Fibroblast of lung (primary cell): ENCODE measurements around the gene TUBD1. TPM values are rescaled to one million over a fixed set of nuclear protein-coding genes. Genes with fewer than 3 reads are reported as not detected.
"Not testable (repeated sequence)": the region's sequence is repeated elsewhere in the genome, so short reads cannot be mapped to it uniquely, and the experiment has no call there.

Source experiments
- DNase-seq, 2 donors: peaks; one replicate each; pipeline versions ENCODE4 v3.0.0 to v3.0.0-alpha.2; 2010; ENCODE audit warnings: low read depth in 2 of 2
- H2AFZ ChIP-seq: 2 replicates; pipeline ENCODE4 v1.5.1; 2012; ENCODE audit warnings: low read length, control low read depth, inconsistent platforms
- H3K27ac ChIP-seq: 2 replicates; pipeline ENCODE4 v1.5.1; 2011; ENCODE audit warnings: low read length, control low read depth; ENCODE audit not compliant: insufficient read depth
- H3K27me3 ChIP-seq: 2 replicates; pipeline ENCODE4 v1.5.1; 2011; ENCODE audit warnings: mild to moderate bottlenecking, low read length; ENCODE audit not compliant: control insufficient read depth, insufficient read depth
- H3K36me3 ChIP-seq: 2 replicates; pipeline ENCODE4 v1.5.1; 2011; ENCODE audit warnings: low read length; ENCODE audit not compliant: control insufficient read depth, insufficient read depth
- H3K4me1 ChIP-seq: 2 replicates; pipeline ENCODE4 v1.5.1; 2011; ENCODE audit warnings: low read length; ENCODE audit not compliant: control insufficient read depth, insufficient read depth; ENCODE audit errors: extremely low read depth
- H3K4me2 ChIP-seq: 2 replicates; pipeline ENCODE4 v1.5.1; 2011; ENCODE audit warnings: low read length, control low read depth; ENCODE audit not compliant: insufficient read depth; ENCODE audit errors: extremely low read depth
- H3K4me3 ChIP-seq, 4 experiments: fragments of 200-600 bp in 1 of 4; sonication (generic) in 1 of 4; replicated peaks in 1 of 4; 2 replicates each; pipeline ENCODE4 v1.5.1; 2011 to 2016; ENCODE audit warnings: low read length in 4 of 4, low read depth in 3 of 4, mild to moderate bottlenecking in 3 of 4, control low read depth in 2 of 4, inconsistent platforms in 1 of 4, mixed read lengths in 1 of 4; ENCODE audit not compliant: insufficient read depth in 1 of 4; ENCODE audit errors: control extremely low read depth in 1 of 4
- H3K79me2 ChIP-seq: 2 replicates; pipeline ENCODE4 v1.5.1; 2012; ENCODE audit warnings: mild to moderate bottlenecking, low read length, inconsistent platforms; ENCODE audit not compliant: control insufficient read depth, insufficient read depth
- H3K9ac ChIP-seq: 2 replicates; pipeline ENCODE4 v1.5.1; 2011; ENCODE audit warnings: mild to moderate bottlenecking, low read length, control low read depth; ENCODE audit not compliant: insufficient read depth
- H3K9me3 ChIP-seq: 2 replicates; pipeline ENCODE4 v1.5.1; 2012; ENCODE audit warnings: low read depth, low read length; ENCODE audit not compliant: control insufficient read depth, insufficient read depth
- H4K20me1 ChIP-seq: 2 replicates; pipeline ENCODE4 v1.5.1; 2011; ENCODE audit warnings: low read length; ENCODE audit not compliant: control insufficient read depth, insufficient read depth; ENCODE audit errors: extremely low read depth
- CTCF ChIP-seq, 2 donors: IDR thresholded peaks in 1 of 2; conservative IDR thresholded peaks in 1 of 2; 1 replicate in 1 of 2; 2 replicates in 1 of 2; pipeline ENCODE4 v1.5.1; 2011 to 2012; ENCODE audit warnings: low read length in 2 of 2, control low read depth in 1 of 2, inconsistent platforms in 1 of 2, low read depth in 1 of 2, mild to moderate bottlenecking in 1 of 2
- EZH2 ChIP-seq: IDR thresholded peaks from 2 replicates; pipeline ENCODE4 v1.5.1; 2012; ENCODE audit warnings: low read length, control low read depth, mild to moderate bottlenecking; ENCODE audit errors: missing control alignments
- polyA plus RNA-seq, 2 donors: library from polyadenylated mRNA; depleted of rRNA in 1 of 2; stranded (reverse) in 1 of 2; unstranded in 1 of 2; fragments of >200 nt; gene quantifications; 2 replicates each; pipeline ENCODE4 v1.2.1, GENCODE V29; 2011 to 2012; ENCODE audit warnings: missing spikeins in 1 of 2
- total RNA-seq: library from RNA; depleted of rRNA; stranded (reverse); fragments of >200 nt; gene quantifications from 2 replicates; pipeline ENCODE4 v1.2.1, GENCODE V29; 2014

The TUBD1 gene
- total and polyA plus RNA-seq, 2 donors (not counting 1 experiment from before 2014, with no cell fraction given): 3.6 to 5.6 TPM

GRCh38 chr17:59858167-59858816 is 34.5 kb downstream of the TUBD1 start:
- no peaks in the 10 kb centered on the region for H3K79me2 ChIP-seq
- H3K4me1 ChIP-seq: no peaks in the 10 kb centered on the region
- no peak for TF ChIP-seq EZH2
- no peak for TF ChIP-seq CTCF (conservative IDR thresholded peaks at IDR 0.05 in 1 of 2, IDR thresholded peaks at IDR 0.05 in 1 of 2; ENCODE audit: low read depth in 1 of 2, low read length in 2 of 2)
- no peak for DNase-seq
- no peaks in the 10 kb centered on the region for H3K36me3 ChIP-seq
- no peaks in the 10 kb centered on the region for H4K20me1 ChIP-seq
- H3K9me3 ChIP-seq: no peaks in the 10 kb centered on the region
- no peaks in the 10 kb centered on the region for H3K27me3 ChIP-seq
- no peak overlapping the region for H2AFZ ChIP-seq
- H3K4me3 ChIP-seq: no peak overlapping the region
- H3K27ac ChIP-seq: no peak overlapping the region
- H3K9ac ChIP-seq: no peak overlapping the region
- no peak overlapping the region for H3K4me2 ChIP-seq

GRCh38 chr17:59856859-59857794 is 35.6 kb downstream of the TUBD1 start:
- no peak overlapping the region for H3K4me3 ChIP-seq
- no peak overlapping the region for H3K27ac ChIP-seq
- no peaks in the 10 kb centered on the region for H3K9me3 ChIP-seq
- no peak overlapping the region for H3K4me2 ChIP-seq
- H3K79me2 ChIP-seq: no peaks in the 10 kb centered on the region
- TF ChIP-seq CTCF (conservative IDR thresholded peaks at IDR 0.05 in 1 of 2, IDR thresholded peaks at IDR 0.05 in 1 of 2; ENCODE audit: low read depth in 1 of 2, low read length in 2 of 2) (no peak), EZH2 (no peak)
- no peak overlapping the region for H2AFZ ChIP-seq
- H3K9ac ChIP-seq: no peak overlapping the region
- peaks cover 9% of the 10 kb centered on the region for H3K4me1 ChIP-seq
- DNase-seq: no peak
- H3K27me3 ChIP-seq: no peaks in the 10 kb centered on the region
- H3K36me3 ChIP-seq: no peaks in the 10 kb centered on the region
- H4K20me1 ChIP-seq: no peaks in the 10 kb centered on the region

- H2AFZ ChIP-seq, H3K9me3 ChIP-seq, H3K4me3 ChIP-seq, H3K4me2 ChIP-seq, DNase-seq, H3K27me3 ChIP-seq, H3K79me2 ChIP-seq, H3K36me3 ChIP-seq, H3K9ac ChIP-seq, H4K20me1 ChIP-seq: not testable (repeated sequence)
- Histone ChIP-seq H3K27ac (peak overlapping the region; percentile 83), H3K4me1 (peaks cover 12% of the 10 kb centered on the region)
Measured at GRCh38 chr17:59853919-59854729, 38.6 kb downstream of the TUBD1 start.
